ENCODE measurements around the gene SPHKAP. TPM values are rescaled to one million over a fixed set of nuclear protein-coding genes. Genes with fewer than 3 reads are reported as not detected.
A peak's percentile ranks its signal among the peaks of the same experiment; 100 is the strongest.

SPHKAP gene
- total RNA-seq, 6 donors from 2014 or later: not detected

DNA sequence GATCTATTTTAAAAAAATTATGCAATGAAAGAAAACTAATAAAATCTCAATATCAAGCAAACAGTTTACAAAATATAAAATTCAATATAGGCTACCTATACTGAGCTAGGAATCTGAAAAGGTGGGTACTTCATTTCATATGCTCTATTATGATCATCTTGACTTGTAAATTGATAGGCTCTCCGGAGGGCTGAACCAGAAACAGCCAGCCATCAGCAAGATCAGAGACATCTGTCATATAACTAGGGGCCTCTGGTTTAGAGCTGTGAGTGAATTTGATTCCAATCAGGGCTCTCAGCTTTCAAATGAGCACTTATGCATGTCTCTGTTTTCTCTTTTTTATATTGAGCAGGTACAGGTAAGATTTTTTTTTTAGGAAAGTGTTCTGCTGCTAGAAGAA lies 114.2 kb downstream of the SPHKAP start:
- no peak overlapping the region for H3K27ac ChIP-seq
- no peak for TF ChIP-seq EP300 (IDR thresholded peaks at IDR 0.05)
- TF ChIP-seq POLR2AphosphoS5 (IDR thresholded peaks at IDR 0.05): no peak
- TF ChIP-seq CTCF (IDR thresholded peaks at IDR 0.05): no peak
- no peak for TF ChIP-seq POLR2A (IDR thresholded peaks at IDR 0.05)
- H3K36me3 ChIP-seq: no peaks in the 10 kb centered on the region
- DNase-seq (no peak), ATAC-seq (ENCODE audit: low FRiP score in 2 of 2) (no peak)
- no peaks in the 10 kb centered on the region for H3K9me3 ChIP-seq
- H3K4me1 ChIP-seq: no peaks in the 10 kb centered on the region
- no peaks in the 10 kb centered on the region for H3K27me3 ChIP-seq
- WGBS, 2 donors: 33 to 60% methylated on average over 1 of the region's 1 CpG
- no peak overlapping the region for H3K4me3 ChIP-seq

DNA sequence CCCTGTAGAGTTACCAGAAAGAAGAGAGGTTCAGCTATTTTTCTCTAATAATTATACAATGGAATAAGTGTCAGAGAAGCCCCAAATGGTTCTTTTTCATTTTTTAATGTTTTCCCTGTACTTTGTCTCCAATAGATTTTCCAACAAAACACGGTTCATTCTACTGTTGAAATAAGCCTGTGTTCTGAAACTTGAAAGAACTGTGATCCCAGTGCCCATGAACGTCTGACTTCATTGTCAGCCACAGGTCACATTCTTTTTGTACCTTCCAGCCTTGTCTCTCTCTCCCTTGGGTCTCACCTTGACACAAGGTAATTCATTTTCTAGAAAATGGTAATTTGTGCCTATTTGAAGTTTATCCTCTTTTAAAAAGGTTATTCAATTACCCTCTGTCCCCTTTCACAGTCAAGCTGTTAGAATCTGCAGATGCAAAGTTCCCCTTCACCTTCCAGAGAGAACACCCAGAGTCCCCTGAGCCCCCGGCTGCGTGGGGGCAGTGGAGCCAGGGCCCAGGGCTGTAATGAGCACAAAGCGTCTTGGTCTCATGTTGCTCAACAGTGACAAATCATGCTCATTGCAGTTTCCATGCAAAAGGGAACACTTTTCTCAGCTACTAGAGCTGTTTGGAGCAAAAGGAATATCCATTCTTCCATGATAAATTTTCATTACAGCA lies 115.2 kb downstream of the SPHKAP start:
- H3K4me1 ChIP-seq: no peaks in the 10 kb centered on the region
- 73 to 75% methylated on average over 5 of the region's 5 CpGs for WGBS, 2 donors
- H3K9me3 ChIP-seq: no peaks in the 10 kb centered on the region
- H3K27me3 ChIP-seq: no peaks in the 10 kb centered on the region
- H3K36me3 ChIP-seq: no peaks in the 10 kb centered on the region
- no peak for ATAC-seq (ENCODE audit: low FRiP score in 2 of 2)
- H3K4me3 ChIP-seq: no peak overlapping the region
- no peak for TF ChIP-seq EP300 (IDR thresholded peaks at IDR 0.05)
- no peak for TF ChIP-seq POLR2AphosphoS5 (IDR thresholded peaks at IDR 0.05)
- TF ChIP-seq CTCF (IDR thresholded peaks at IDR 0.05): no peak
- TF ChIP-seq POLR2A (IDR thresholded peaks at IDR 0.05): no peak
- H3K27ac ChIP-seq: no peak overlapping the region
- peak in 1 of 2 donors; percentile 47 for DNase-seq

DNA sequence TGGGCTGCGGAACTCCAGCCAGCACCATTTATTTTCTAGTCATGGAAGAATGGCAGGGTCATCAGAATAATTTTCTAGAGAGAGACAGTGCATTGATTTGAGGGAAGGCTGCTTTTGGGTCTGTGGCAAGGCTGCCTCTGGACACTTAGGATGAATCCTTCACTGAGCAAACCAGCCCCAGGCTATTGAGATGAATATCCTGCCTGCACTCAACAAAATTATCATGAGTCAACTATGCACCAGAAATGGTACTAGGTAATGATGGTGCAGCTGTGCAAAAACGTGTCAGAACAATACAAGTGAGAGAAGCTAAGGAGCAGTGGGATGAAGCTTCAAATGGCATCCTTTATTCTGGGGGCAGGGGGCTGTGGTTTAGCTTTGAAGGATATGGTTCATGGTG lies 115.8 kb downstream of the SPHKAP start:
- no peak for DNase-seq
- H3K36me3 ChIP-seq: no peaks in the 10 kb centered on the region
- TF ChIP-seq POLR2A (IDR thresholded peaks at IDR 0.05) (no peak), EP300 (IDR thresholded peaks at IDR 0.05) (no peak), CTCF (IDR thresholded peaks at IDR 0.05) (no peak), POLR2AphosphoS5 (IDR thresholded peaks at IDR 0.05) (no peak)
- no peaks in the 10 kb centered on the region for H3K9me3 ChIP-seq
- no peak overlapping the region for H3K27ac ChIP-seq
- H3K4me1 ChIP-seq: no peaks in the 10 kb centered on the region
- H3K4me3 ChIP-seq: no peak overlapping the region
- WGBS, 2 donors: 67 to 69% methylated on average over 2 of the region's 2 CpGs
- ATAC-seq (ENCODE audit: low FRiP score in 2 of 2): no peak
- no peaks in the 10 kb centered on the region for H3K27me3 ChIP-seq

DNA sequence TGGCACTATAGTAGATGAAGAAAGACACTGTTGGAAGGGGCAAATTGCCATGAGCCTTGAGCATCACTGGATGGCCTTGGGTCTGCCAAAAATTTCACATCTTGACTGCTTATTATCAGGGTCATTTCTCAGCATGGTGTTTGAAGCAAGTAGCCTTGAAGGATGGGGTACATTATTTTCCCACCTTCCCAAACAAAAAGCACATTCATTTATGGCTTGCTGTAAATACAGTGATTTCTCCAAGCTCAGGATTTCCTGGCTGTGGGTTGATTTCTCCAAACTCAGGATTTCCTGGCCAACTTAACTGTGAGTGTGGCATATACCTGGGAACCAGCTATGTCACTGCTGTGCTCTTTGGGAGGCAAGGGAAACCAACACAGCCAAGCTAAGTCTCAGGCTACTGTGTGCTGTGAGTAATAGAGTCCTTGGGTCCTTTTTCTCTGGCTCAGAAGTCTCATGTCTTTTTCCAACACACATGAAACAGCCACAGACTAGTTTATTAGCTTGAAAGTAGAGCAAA lies 116.6 kb downstream of the SPHKAP start:
- no peak overlapping the region for H3K4me3 ChIP-seq
- no peaks in the 10 kb centered on the region for H3K9me3 ChIP-seq
- TF ChIP-seq POLR2A (IDR thresholded peaks at IDR 0.05) (no peak), EP300 (IDR thresholded peaks at IDR 0.05) (no peak), POLR2AphosphoS5 (IDR thresholded peaks at IDR 0.05) (no peak), CTCF (IDR thresholded peaks at IDR 0.05) (no peak)
- no peaks in the 10 kb centered on the region for H3K27me3 ChIP-seq
- DNase-seq (no peak), ATAC-seq (ENCODE audit: low FRiP score in 2 of 2) (no peak)
- no peaks in the 10 kb centered on the region for H3K36me3 ChIP-seq
- no peaks in the 10 kb centered on the region for H3K4me1 ChIP-seq
- H3K27ac ChIP-seq: no peak overlapping the region

GRCh38 chr2:228064024-228064423 lies 117.5 kb downstream of the SPHKAP start:
- 50 to 53% methylated on average over 4 of the region's 4 CpGs for WGBS, 2 donors
- H3K4me3 ChIP-seq: no peak overlapping the region
- no peaks in the 10 kb centered on the region for H3K9me3 ChIP-seq
- no peaks in the 10 kb centered on the region for H3K36me3 ChIP-seq
- ATAC-seq (ENCODE audit: low FRiP score in 2 of 2): no peak
- H3K4me1 ChIP-seq: no peaks in the 10 kb centered on the region
- H3K27me3 ChIP-seq: no peaks in the 10 kb centered on the region
- no peak for TF ChIP-seq CTCF (IDR thresholded peaks at IDR 0.05)
- TF ChIP-seq EP300 (IDR thresholded peaks at IDR 0.05): no peak
- no peak for TF ChIP-seq POLR2AphosphoS5 (IDR thresholded peaks at IDR 0.05)
- TF ChIP-seq POLR2A (IDR thresholded peaks at IDR 0.05): no peak
- DNase-seq: no peak
- H3K27ac ChIP-seq: no peak overlapping the region
